Activated gamma-delta T cell treated with anti-CD3 and anti-CD28 coated beads, Interleukin-2, amount 50 U/mL, for 16 hours (primary cell): Measurements from ENCODE around the gene KCNJ15.

Experiments used
- DNase-seq: peaks from one replicate; pipeline ENCODE4 v3.0.0-alpha.2; 2020; ENCODE audit warnings: low read depth

KCNJ15 gene

DNA sequence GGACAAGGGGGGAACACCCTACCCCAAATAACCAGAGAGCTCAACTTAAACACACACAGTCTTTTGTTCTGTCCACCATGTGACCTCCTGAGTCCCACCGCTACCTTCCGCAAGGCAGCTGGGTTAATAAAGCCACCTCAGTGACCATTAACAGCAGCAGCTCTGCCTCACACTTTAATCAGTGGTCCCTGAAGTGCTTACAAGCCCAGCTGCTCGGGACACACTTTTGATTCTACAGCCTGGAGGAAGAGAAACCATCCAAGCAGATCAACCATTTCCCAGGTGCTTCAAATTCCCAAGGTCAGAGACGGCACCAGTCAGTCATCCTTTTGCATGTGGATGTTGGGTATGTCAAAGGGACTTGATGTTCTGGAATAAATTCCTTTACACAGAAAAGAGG lies 70.1 kb downstream of the KCNJ15 start:
- DNase-seq = no peak

DNA sequence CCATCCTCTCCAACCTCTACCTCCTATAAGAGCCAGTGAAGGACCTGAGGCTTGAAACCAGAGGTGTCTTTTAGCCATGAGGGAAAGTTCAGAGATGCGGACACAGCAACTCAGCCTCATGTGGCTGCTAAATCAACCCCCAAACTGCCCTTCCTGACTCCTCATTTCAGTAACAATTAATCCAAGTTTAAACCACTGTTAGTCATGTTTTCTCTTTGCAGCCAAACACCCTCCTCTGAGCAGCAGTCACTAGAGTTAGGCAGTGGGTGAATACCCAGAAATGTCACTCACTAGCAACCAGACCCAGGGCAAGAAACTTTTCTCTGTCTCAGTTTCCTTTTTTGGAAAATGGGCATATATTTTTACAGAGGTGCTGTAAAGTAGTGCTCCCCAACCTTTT lies 71.2 kb downstream of the KCNJ15 start:
- DNase-seq = no peak

DNA sequence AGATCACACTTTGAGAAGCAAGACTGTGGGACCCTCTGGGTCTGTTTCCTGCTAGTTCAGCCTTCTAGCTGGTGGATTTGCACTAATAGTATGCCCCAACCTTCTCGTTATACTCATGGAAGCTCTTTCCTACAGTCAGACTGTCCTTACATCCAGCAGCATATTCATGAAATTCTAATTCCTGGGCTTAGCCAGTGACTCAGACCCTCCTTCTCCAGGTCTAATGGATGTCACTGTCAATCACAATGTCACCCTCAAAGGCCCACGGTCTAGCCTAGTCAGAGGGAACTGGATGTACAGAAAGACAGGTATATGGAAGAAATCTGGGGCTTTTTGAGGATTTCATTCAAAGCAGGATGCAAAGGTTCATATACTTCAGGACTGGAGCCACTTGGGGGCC lies 72.4 kb downstream of the KCNJ15 start:
- no peak for DNase-seq

DNA sequence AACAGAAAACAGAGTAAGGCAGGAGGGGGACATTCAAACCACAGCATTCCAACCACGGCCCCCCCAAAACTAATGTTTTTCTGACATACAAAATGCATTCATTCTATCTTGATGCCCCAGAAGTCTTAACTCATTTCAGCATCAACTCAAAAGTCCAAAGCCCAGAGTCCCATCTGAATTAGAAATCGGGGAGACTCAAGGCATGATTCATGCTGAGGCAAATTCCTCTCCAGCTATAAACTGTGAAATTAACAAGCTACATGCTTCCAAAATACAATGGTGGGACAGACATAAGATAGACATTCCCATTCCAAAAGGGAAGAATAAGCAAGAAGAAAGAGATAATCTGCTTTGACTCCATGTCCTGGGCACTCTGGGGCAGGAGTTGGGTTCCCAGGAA lies 73.9 kb downstream of the KCNJ15 start:
- no peak for DNase-seq

DNA sequence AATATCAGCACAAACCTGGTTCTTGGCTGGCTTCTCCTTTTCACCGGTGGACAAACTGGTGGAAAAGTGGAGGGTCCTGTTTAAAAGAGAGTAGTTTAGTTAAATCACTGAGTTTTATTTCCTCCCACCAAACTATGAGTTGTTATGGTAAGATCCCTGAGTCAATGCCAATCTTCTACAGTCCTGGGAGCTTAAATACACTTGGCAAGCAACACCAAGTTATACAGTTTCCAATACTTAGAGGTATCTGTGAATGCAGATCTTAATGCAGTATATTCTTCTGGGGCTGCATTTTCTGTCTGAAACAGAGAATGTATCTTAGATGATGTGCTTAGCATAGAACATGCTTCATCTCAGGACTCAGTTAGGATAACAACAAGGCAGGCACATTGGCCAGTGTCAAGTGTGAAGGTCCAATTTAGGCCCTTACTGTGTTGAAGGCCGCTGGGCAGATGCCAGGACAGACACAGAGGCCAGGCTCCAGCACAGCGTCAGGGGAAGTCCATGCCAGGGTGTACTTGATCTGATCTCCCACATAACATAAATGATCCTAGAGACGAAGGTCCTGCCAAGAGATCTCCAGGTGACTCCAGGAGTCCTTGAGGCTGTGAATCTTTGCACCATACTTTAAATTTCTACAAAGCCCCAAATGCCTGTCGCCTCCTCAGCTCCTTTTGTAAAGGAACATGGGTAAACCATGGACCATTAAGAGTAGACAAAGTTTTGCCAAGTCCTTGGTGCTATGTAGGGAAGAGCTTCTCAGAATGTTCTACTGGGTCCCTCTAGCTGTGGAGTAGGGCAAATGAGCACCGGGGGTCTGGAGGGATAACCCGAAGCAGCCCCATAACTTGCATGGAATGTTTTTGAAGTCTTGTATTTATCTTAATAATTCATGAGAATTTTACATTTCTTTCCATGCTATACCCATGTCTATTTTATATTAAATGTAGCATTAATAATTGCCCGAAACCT lies 76.8 kb downstream of the KCNJ15 start:
- DNase-seq = no peak

DNA sequence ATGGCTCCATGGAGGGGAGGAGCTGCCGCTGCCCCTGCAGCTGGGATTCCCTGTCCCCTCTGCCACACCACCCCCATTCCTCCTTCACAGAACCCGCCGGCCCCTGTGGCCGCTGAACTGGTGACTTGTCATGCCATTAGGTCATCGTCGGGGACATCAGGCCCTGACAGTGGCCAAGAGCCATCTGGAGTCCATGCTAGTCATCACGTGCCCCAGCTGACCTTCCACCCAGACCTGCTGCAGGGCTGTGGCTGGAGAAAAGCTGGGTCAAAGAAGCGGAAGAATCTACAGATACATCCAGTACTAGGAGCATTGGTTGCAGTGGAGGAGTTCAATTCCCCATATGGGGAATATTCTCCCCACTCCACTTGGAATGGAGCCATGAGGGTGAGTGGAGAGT lies 78.1 kb downstream of the KCNJ15 start:
- DNase-seq = no peak

DNA sequence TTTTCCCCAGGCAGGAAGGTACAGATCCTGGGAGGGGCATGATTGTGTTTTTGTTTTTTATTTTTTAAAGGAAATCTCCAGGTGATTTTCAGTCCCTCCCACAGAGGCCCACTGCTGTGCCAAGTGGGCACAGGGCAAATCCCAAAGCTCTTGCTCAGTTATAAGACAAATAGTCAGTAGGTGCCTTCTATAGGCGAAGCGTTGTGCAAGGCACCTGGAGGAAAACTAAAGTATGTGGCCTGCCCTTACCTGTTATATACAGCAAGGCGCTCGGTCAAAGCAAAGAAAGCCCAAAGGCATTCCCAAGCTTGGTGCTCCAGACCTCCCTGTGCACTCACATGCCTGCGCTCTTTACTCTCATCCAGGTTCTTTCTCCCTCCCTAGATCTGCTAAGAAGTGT lies 81.0 kb downstream of the KCNJ15 start:
- no peak for DNase-seq

DNA sequence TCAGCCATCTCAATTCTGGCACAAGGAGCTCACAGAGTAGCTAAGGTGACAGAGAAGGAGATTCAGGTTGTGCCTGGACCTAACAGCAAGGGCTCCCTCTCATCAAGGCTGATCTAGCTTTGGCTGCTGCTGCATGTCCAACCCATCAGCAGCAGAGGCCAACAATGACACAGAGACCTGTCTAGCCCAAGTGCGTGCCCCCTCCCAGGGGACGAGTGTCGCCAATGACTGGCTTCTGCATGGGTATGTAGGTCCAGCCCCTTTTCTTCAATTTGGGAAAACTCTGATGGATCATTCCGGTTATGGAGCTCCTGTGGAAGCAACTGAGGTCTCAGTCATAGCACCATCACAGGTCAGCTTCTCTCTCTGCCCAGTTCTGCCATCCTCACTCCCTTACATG lies 83.3 kb downstream of the KCNJ15 start:
- no peak for DNase-seq

DNA sequence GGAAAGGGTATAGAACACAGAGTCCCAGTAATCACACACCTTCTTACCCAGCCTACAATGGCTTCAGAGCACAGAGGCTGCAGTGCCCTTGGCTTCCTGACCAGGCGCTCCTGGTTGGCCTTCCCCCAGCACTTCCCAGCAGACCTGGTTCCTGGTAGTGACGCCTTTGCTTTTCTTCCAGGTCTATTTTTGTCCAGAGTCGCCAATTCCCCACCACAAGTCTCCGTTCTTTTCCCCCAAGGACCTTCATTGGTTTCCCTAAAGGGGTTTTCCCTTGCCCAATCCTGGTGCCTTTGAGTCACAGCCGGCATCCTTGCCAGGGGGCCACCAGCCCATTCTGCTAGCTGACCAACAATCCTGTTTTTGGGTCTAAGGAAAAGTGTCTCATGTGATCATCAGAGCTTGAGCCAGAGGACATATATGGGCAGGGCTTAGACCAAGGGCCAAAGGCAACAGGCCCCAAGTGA lies 84.8 kb downstream of the KCNJ15 start:
- no peak for DNase-seq

DNA sequence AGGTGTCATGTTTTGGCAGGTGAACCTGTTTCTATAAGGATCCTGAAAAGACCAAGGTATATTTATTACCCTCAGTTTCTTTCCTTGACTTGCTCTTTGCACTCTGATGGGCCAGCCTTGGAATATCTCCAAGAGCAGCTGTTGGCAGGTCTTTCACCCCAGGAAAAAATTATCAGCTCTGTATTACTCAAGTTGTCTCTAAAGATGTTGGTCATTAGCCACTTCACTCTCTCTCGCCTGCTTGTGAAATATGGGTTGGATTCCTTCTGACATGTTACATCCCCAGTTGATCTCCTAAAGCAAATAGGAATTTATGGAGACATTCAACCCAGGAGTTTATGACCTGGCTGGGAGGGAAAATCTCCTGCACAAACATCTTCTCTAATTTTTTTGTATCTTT lies 85.9 kb downstream of the KCNJ15 start:
- no peak for DNase-seq

DNA sequence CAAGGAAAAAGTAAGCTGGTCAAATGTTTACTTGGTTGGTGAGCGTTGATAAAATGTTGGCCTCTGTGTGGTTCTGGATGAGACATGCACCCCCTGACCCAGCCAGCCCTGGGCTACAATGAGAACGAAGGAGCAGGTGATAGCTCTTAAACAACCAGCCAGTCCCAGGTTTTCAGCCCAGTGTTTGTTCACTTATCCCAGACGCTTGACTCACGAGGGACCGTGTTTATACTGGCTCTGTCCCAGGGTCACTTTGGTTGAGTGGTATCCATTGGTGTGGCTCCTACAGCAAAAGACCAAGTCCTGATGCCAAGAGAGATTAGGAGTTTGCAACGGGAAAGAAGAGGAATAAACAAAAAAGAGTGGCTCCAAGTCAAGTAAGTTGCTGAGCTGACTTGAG lies 86.9 kb downstream of the KCNJ15 start:
- DNase-seq = no peak

DNA sequence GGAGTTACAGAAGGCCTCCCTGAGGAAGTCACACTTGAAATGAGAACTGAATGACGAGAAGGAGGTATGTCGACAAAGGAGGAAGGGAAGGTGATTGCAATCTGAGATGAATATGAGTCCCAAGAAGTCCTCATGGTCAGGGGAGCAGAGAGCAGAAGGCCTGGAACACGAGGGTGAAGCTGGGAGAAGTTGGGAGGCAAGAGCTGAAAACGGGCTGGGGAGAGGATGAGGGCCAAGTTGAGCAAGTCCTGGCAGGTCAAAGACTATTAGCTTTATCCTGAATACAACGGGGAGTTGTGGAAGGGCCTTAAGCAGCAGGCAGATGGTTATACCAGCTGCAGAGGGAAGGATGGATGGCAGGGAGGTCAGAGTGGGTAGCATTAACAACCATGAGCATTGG lies 89.5 kb downstream of the KCNJ15 start:
- no peak for DNase-seq

DNA sequence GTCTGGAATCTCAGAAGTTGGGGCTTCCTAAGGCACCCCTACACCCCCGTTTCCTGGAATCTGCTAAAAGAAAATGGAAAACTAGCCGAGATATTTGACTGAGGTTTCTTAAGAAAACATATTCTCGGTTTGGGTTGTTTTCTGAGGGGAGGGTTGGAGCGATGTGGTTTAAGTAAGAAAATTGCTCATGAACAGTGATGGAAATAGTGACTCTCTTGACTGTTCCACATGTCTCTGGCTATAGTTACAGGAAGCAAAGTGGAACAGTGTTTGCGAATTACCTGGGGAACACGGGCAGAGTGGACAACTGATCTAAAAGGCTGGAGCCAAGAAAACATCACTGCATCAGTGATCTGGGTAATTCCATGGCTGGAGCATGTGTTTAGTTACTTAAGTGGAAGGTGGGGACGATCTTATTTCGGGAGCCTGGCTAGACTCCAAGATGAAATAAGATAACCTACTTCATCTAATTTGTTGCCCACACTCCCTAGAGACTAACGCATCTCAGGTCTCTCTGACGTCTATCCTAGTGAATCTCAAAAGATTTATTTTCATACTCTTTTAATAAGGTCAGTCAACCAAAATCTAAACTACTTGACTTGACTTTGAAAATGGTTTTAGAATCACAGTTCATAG lies 92.4 kb downstream of the KCNJ15 start:
- no peak for DNase-seq

DNA sequence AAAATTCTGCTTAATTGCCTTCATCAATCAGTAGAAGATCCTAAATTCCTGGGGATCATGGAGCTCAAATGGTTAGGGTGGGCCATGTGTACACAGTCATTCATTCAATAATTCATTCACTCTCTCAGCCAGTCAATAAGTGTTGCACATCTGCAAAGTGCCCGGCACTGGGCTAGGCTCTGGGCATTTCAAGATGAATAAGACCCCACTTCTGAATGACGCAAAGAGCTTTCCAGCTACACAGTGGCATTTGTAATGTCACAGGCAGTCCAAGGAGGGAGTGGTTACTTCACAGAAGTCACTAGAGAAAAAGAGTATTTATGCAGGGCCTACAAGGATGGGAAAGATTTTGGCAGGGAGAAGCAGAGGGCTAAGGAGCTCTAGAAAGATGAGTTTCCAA lies 93.2 kb downstream of the KCNJ15 start:
- DNase-seq = no peak

DNA sequence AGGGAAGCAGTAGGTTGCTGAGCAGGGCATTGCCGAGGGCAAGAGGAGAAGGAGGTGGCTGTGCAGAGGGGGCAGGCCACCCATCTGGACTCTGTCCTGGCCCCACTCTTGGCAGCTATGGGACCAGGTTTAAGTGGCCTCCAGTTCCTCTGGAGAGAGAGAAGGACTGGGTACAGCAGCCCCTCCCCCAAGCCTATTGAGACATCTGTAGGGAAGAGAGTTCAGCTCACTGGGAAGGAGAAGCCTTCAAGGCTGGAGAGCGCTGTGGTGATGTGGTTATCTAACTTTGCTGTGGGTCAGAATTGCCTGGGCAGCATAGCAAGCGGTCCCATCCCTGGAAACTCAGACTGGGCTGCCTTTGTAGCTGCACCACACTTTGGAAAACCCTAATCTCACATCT lies 93.9 kb downstream of the KCNJ15 start:
- DNase-seq = no peak

DNA sequence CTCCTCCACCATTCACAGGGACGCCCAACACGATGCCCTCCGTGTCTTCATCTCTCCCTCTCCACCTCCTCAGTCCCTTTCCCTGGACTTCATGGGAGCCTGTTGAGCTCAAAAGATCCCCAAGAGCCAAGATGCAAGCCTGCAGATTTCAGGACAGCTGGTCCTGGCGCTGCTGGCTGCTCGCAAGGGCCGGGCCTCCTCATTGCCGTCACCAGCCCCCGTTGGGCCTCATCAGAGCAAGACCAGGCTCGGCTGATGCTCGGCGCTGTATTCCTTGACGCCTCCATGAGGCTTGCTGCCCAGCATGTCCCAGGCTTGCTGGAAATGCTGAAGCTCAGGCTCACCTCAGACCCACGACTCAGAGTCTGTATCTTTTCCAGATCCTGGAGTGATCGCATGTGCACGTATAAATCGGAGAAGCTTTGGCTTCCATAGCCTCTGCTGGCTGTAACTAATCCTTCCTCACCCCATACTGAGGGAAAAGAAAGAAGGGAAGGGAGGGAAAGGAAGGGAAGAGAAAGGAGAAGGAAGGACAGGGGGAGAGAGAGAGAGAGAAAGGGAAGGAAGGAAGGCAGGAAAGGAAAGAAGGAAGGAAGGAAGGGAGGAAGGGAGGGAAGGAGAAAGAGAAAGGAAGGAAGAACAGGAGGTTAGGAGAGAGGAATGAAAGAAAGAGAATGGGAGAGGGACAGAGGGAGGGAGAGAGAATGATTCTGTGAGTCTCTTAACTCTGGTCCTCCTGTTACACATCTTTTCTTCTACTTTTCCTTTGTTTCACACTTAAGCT lies 94.6 kb downstream of the KCNJ15 start:
- no peak for DNase-seq

DNA sequence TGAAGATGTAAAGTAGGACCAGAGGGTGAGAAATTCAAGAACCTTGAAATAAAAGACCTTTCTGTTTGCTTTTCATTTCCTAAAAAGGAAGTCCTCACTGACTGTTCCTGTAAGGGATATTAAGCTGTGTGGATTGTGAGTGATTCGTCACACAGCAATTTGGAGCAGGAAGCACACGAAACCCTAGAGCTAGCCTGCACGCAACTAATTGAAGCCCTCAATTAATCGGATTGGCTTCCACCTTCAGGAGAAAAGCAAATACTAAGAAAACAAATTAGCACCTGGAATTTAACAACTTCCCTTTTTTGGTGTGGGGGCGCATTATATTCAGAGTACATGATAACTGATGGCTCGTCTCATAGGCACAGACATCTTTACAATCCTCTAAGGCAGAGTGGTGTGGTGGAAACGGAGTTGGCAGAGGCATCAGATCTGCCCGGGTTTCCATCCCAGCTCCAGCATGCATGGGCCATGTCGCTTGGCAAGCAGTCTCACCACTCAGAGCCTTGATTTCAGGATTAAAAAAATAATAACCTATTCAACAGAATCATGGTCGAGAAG lies 95.2 kb downstream of the KCNJ15 start:
- no peak for DNase-seq

DNA sequence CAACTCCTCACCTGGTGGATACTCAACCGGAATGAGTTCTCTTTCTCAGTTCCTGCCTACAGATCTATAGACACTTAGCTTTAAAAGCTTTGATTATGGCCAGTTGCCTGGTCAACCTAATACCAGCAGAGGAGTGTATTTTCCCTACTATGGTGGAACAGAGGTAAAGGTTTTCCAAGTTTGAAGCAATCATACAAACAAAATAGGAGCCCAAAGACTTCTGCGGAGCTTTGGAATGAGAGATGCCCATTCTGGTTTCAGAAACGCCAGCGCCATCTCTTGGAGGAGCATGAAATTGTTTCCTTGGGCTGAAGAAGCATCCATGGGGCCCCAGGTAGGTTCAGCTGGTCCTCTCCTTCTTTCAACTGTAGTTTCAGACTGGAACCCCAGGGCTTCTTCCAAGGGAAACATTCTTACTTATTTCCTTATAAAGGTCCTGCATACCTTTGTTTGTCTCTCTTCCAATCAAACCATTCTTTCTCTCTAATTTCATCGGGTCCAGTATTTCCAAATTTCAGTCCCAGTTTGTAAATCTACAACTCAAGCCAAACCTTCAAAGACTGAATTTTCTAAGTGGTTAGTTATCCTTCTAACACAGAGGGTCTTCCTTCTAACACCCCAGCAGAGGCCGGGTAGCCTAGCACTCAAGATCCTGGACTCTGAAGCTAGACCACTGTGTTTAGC lies 95.9 kb downstream of the KCNJ15 start:
- no peak for DNase-seq

DNA sequence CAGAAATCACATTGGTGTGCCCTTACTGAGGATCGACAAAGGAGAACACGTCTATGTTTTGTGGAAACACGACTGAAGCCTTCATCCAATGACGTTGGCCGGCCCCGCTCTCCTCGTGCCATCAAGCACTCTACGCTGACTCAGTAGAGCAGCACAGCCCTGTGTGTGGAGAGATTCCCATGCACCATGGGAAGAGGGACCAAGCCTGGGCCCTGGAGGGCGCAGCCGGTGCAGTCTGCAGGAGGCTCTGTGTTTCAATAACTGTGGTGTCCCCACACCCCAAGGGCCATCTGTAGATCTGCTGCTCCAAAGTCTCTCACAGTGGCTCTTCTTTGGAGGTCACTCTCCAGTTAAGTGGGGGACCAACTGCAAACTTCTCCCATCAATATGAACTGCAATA lies 97.4 kb downstream of the KCNJ15 start:
- DNase-seq = no peak

DNA sequence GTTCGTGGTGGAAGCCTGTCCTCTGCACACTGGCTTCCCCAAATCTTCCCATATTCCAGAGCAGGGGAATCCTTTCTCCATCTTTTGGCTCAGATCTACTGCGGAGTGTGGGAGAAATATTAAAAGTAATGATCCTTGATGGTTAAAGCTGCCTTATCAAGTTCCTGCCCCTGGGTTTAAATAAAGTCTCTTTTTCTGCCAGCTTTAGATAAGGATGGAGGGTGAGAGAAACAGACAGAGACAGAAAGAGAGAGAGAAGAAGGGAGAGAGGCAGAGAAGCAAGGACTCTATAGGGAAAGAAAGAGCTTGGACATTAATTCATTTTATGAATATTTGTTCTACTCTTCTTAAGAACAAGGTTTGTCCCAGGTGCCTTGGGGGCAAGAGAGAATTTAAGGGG lies 98.0 kb downstream of the KCNJ15 start:
- no peak for DNase-seq

DNA sequence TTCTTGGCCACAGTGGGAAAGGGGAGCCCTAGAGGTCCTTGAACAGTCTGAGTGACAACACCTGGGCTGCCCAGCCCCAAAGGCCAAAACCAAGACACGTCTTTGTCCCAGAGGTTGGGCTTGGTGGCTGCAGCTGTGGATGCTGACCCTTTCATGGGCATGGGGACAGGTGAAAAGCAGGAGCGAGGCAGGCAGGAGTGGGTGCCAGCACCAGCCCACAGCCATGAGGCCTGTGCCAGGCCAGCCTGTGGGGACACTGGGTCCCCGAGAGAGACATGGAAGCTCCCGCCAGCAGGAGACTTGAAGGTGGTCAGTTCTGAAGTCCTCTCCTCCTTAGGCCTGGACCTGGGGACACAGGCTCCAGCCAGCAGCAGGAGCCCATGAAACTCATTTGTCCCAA lies 98.6 kb downstream of the KCNJ15 start:
- no peak for DNase-seq
